NCI-H2196 (cell line): ENCODE measurements around the gene SLC5A6.
"Not testable (repeated sequence)": the region's sequence is repeated elsewhere in the genome, so short reads cannot be mapped to it uniquely, and the experiment has no call there.

Experiments
- DNase-seq: peaks from one replicate; lab custom pipeline; 2025; ENCODE audit not compliant: unreplicated experiment; lab: John Stamatoyannopoulos, UW

SLC5A6 gene

DNA sequence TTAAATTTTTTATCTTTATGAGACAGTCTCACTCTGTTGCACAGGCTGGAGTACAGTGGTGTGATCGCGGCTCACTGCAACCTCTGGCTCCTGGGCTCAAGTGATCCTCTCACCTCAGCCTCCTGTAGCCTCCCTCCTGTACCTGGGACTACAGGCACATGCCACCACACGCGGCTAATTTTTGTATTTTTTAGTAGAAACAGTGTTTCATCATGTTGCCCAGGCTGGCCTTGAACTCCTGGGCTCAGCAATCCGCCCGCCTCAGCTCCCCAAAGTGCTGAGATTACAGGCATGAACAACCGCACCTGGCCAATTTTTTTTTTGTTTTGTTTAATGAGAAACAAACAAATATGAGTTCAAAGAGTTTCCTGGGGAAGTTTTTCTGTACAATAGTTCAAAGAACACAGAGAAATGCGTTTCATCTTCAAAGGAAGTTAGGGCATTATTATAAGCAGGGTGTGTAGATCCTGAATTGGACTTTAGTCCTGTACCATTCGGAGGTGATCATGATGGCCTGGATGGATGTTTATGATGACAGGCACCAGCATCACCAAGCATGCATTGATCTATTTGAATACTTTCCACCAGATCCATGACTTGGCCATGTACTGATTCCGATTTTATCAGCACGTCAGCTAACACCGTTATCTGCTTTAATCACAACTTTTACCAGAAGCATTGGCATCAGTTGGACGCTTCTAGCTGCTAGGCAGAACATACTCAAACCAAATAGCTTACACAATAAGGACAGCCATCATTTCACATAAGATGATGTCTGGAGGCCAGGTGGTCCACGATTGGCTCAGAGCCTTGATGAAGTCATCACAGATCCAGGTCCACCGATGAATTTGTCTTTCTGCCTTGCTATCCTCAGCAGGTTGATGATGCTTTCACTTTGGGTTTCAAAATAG lies 34.4 kb downstream of the SLC5A6 start:
- DNase-seq: no peak

DNA sequence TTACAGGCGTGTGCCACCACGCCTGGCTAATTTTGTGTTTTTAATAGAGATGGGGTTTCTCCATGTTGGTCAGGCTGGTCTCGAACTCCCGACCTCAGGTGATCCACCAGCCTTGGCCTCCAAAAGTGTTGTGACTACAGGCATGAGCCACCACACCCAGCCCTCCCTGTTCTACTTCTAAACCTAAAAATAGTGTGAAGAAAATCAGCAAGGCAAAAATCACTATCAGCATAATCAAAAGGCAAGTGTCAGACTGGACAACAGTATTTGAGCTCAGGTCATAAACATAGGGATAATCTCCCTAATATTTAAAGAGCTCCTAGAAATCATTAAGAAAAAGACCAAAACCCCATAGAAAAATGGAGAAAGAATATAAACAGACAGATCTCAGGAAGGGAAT lies 36.3 kb downstream of the SLC5A6 start:
- DNase-seq: not testable (repeated sequence)

DNA sequence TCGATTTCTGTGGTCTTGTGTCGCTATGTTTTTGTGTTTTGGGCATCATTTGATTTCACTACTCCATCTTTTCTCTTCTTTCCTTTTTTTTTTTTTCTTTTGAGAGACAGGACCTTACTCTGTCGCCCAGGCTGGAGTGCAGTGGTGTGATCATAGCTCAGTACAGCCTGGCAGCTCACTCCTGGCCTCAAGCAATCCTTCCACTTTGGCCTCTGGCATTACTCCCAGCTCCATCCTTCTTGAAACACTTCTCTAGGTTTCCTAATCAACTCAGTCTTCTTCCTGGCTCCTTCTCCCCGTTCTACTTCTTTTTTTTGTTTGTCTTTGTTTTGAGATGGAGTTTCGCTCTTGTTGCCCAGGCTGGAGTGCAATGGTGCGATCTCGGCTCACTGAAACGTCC lies 36.7 kb downstream of the SLC5A6 start:
- no peak for DNase-seq

DNA sequence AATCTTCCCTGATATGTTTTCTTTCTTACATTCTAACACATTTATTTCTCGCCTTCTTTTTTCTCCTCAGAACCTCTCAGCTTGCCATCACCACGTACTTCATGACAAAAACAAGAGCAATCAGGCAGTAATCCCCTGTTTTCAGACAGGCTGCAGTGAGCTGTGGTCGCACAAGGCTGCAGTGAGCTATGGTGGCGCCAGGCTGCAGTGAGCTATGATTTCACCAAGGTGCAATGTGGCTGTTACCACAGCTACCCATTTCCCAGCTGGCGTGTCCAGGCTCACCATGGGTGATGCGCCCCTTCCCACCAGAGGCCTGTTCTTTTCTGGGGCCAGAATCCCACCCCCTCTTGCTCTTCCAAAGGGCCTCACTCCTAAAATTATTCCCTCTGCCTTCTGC lies 37.4 kb downstream of the SLC5A6 start:
- no peak for DNase-seq

DNA sequence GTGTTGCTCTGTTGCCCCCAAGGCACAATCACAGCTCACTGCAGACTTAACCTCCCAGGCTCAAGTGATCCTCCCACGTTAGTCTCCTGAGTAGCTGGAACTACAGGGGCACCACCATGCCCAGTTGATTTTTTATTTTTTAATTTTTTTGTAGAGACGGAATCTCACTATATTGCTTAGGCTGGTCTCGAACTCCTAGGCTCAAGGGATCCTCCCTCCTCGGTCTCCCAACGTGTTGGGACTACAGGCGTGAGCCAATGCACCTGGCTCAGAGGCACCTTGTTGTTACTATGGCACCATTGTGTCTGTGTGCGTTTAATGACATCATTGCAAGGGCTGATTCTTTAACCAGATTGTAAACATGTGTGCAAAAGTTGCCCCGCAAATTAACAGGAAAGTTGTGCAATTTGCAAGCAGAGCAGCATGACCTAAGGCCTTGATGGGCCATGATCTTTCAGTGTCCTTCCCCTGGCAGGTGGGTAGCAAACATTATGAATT lies 40.7 kb downstream of the SLC5A6 start:
- peak; percentile 34 for DNase-seq

DNA sequence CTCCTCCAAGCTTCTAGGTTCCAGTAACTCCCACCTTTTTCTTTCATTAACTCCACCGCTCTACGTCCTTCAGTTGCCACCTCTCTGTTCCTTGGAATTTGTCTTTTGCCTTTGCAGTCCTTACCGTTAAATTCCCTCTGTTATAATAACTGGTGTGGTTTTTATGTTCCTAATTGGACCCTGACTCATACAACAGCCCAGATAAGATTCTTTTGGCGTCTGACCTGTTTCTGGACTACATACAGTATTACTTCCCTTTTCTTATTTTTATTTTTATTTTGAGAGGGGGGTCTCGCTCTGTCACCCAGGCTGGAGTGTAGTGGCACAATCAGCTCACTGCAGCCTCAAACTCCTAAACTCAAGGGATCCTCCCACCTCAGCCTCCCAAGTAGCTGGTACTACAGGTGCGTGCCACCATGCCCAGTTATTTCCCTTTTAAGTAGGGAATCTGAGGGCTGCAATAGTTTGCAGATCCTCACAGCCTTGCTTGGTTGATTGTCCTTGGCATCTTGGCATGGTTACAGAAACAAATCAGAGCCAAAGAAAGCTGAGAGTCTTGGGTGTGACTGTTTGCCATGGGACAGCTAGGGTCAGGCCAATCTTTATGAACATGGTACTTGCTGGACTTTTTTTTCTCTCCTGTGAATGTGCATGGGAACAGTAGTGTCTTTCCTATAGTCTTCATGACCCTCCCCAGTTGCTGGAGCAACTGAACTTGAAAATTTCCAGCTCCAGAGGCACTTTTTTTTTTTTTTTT lies 41.3 kb downstream of the SLC5A6 start:
- DNase-seq: no peak

DNA sequence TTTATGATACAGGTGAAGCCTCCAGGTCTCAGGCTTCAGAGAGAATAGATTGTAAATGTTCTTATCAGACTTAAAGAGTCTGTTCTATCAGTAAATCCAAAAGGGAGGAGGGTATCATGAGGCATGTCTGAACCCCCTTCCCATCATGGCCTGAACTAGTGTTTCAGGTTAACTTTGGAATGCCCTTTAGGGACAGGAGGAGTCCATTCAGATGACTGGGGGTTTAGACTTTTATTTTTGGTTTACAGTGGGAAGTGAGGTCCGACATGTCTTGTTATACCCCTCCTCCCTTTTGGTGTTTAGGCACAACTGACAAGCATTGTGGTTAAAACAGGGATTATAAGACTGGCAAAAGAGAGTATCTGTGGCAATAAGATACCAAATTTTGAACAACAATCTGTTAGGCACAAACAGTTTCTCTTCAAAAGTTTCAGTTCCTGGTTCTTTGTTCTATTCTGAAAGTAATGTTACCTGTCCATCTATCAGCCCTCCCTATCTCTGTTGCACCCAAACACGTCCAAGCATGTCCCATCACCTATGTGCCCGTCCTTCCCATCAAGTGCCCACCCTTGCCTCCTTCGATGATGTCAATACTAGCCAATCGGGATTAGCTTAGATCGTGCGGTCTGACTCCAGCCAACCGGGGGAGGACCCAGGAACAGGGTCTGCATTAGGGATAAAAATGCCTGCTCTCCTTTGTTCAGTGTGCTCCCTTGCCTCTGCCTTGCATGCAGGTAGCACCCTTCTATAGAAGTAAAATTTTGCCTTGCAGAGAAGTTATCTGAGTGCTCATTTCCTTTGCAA lies 46.9 kb downstream of the SLC5A6 start:
- DNase-seq: no peak

DNA sequence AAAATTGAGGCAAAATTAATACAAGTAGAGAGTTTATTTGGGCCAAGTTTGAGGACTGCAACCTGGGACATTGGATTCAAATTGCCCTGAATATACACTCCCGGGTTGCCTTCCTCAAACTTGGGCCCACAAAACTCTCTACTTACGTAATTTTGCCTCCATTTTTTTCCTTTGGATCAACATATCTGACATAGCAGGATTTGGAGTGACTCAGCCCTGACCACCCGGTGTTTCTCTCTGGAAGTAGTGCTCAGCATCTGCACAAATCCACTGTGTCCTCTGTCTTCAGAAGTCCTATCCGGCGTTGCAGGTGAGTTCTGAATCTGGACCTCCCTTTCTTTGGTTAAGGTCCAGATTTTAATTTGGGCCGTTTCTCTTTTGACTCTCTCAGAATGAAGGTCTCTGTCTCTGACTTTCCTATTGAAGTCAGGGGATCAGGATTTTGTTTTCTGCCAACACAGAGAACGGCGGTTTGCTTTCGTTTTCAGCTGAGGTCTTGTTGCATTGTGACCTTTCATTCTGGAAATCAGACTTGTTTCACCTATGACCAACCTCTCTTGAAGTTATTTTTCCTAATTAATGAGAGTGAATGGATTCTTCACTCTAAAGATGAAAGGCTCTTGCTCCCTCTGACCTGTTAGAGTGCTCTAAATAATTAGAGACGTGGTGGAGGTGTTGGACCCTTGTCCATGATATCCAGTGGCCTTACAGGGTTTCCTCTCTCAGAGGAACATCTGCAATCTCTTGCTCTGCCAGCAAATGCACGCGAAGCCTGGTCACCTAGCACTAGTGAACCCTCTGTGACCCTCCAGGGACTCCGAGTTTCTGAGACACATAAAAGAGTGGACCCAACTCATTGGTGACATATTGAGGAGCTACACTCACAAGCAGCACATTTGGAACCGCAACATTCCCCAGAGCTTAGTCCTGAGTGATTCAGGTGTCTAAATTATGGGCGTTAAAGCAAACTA lies 49.6 kb downstream of the SLC5A6 start:
- no peak for DNase-seq

DNA sequence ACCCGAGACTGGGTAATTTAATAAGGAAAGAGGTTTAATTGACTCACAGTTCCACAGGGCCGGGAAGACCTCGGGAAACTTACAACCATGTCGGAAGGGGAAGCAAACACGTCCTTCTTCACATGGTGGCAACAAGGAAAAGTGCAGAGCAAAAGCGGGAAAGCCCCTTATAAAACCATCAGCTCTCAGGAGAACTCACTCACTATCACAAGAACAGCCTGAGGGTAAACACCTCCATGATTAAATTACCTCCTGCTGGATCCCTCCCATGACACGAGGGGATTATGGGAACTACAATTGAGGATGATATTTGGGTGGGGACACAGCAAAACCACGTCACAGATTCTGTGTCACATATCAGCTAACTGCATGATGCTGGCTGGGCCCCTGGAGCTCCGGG lies 51.9 kb downstream of the SLC5A6 start:
- no peak for DNase-seq

DNA sequence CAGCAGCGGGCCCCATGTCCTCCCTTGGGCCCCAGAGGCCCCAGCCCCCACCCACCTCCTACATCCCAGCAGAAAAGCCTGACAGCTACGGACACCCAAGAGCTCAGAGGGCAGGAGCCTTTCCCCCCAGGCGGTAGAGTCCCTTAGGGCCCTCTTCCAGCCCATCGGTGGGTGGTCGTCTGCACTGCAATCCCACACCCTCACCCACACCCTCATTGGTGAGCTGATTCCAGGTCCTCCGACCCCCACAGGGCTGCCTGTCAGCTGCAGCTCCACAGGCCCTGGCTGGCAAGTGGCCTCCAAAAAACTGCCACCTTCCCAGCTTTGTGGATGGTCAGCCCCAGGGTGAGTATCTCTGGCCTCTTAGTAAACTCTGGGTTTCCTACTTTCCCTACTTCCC lies 52.8 kb downstream of the SLC5A6 start:
- no peak for DNase-seq

DNA sequence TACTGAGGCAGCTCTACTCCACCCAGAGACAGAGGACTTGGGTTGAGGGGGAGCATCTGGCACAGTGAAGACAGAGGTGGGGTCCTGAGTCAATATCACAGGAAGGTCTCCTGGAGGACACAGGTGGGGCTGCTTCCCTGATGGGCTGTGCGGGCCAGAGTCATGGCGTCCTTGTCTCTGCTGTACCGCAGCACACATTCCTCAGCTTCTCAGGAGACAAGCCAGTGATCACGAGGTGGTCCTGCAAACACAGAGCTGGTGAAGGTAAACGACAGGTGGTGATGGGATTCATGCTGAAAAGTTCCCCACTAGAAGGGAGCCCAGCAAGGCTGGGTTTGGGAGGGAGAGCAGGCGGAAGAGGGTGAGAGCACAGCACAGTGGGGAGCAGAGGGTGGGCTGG lies 53.6 kb downstream of the SLC5A6 start:
- no peak for DNase-seq

DNA sequence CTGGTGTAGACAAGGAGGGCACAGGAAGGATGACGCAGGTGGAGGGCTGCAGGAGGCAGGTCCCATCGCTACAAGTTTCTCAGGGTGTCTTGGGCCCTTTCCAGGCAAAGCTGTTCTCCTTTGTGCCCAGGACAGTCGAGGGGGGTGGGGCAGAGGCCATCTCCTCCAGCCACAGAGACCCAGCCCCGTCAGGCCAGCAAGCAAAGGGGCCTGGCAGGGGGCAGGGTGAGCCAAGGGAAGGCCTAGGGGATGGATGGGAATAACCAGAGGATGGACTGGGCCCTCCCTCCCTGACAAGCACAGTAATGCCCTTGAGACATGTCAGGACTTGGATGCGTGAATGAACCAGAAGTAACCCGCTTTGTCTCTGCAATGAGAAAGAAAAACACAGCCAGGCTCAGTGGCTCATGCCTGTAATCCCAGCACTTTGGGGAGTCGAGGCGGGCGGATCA lies 57.0 kb downstream of the SLC5A6 start:
- no peak for DNase-seq

DNA sequence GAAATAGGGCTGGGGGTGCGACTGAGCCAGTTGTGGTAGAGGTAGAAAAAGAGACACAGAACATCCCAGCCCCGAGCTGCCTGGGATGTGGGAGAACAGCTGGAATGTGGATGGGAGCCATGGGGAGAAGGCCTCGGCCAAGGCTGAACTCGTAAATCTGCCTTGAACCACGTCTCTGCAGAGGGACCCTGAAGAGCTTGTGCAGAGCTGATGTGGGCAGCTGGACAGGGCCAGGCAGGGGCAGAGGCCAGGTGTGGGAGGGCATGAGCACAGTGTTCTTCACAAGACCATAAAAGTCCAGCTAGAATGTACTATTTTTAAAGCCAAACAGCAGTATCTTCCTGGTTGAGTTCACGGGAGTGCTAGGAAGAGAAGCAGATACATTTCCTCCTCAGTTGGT lies 57.6 kb downstream of the SLC5A6 start:
- no peak for DNase-seq

DNA sequence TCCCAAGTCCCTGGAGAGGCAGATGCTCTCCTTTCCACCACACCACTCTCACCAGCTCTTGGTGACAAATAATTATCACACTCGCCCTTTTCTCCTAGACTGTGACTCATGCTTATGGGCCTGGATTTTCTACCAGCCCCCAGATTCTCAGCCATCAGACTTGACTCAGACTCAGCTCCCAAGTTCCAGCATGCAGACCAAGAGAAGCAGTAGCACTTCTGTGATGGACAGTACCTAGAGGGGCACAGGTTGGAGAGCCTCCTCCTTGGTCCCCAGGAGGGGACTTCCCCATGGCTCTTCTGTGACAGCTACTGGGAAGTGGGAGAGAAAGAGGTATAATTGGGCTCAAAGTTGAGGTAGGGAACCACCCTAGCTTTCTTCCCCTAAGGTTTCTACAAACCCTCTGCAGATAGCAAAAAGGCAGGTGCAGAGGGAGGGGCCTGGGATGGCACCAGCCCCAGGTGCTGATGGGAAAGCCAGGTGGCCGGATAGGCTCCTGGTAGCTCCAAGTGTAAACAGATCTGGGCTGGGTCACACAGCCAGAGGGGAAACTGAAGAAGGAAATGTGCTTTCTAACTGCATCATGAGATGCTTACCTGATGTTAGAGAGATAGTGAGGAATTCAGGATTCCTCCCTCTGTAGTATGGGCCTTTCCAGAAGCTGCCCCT lies 59.1 kb downstream of the SLC5A6 start:
- DNase-seq: peak; percentile 70

DNA sequence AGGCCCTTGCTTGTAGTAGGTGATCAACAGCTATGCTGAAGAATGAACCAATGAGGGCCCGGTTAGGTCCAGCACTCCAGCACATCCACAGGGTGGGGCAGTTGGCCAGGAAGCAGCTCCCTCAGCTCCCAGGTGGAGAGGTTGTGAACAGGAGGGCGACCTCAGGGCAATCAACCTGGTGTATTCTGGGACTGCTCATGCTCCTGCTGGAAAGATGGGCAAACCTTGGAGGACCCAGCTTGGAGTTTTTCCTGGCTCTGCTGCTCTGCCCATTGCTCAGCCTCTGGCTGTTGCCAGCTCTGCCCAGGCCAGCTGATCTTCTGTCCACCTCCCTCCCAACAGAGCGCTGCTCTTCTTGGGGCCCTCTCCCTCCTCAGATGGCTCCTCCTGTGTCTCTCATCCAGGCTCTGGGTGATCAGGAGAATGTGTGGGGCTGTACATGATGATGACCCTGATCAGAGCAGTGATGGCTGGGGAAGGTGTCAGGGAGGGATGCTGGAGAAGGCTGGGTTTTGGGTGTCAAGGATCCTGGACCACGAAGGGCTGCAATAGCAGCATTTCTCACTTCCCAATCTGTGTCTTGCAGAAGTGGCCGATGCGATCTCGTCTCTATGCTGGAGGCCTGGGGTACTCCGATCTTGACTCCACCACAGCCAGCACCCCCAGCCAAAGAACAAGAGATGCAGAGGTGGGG lies 59.8 kb downstream of the SLC5A6 start:
- DNase-seq: peak; percentile 18

DNA sequence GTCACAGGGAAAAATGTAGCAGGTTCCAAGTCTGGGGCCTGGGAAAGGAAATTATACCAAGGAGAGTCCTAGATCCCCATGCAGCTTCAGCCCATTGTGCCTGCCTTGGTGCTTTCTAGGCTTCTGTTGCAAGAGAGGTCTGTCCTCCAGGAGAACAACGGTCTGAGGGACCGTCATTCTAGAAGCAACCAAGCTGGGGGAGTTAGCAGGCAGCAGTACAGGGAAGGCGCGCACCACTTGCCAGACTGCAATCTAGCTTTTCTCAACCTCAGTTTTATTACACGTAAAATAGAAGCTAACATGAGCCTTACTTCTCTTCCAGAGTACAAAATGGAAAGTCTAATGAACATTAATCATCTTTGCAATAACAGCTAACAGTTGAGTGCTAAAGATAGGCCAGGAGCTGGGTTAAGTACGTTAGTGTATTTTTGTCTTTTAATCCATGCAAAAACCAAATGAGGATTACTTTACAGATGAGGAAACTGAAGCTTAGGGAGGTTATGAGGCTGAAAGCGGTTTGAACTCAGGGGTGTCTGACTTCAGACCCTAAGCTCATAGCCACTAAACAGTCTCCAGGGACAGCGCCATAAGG lies 61.3 kb downstream of the SLC5A6 start:
- no peak for DNase-seq
